Caco-2 (cell line): ENCODE data around the gene AEN. TPM values are rescaled to one million over a fixed set of nuclear protein-coding genes. Genes with fewer than 3 reads are reported as not detected.

Experiments
- BruUV-seq: library from RNA; stranded (reverse); fragments of 400-500 nt; replicated peaks from 2 replicates; lab custom pipeline; 2021; lab: Mats Ljungman, UMichigan
- CTCF ChIA-PET: fragments of 300-600 bp; sonication (Branson Sonifier 250); formaldehyde crosslinking; loops from one replicate; lab custom pipeline; 2022; ENCODE audit warnings: antibody characterized with exemption; lab: Charles Lee
- POLR2A ChIA-PET: fragments of 300-600 bp; sonication (Branson Sonifier 250); formaldehyde crosslinking; loops from one replicate; lab custom pipeline; 2022; ENCODE audit warnings: antibody characterized with exemption; lab: Charles Lee
- DNase-seq, 2 experiments: peaks; one replicate each; pipeline versions ENCODE4 v3.0.0 to v3.0.0-alpha.2; 2020 to 2022
- H3K27me3 ChIP-seq: replicated peaks from 2 replicates; pipeline ENCODE4 v1.6.0; 2011; ENCODE audit warnings: low read length; ENCODE audit not compliant: control insufficient read depth, insufficient read depth
- H3K36me3 ChIP-seq: 2 replicates; pipeline ENCODE4 v1.5.1; 2011; ENCODE audit warnings: low read length; ENCODE audit not compliant: control insufficient read depth, insufficient read depth
- H3K4me1 ChIP-seq: fragments of 250-450 bp; sonication (Bioruptor Pico); 2 replicates; pipeline ENCODE4 v1.5.1; 2020; ENCODE audit warnings: mild to moderate bottlenecking
- H3K4me3 ChIP-seq: 2 replicates; pipeline ENCODE4 v1.5.1; 2011; ENCODE audit warnings: low read depth, mild to moderate bottlenecking, control low read depth, low read length
- H3K9me3 ChIP-seq: fragments of 250-450 bp; sonication (Bioruptor Pico); 2 replicates; pipeline ENCODE4 v1.5.1; 2020; ENCODE audit warnings: mild to moderate bottlenecking, moderate library complexity
- H3K27ac Mint-ChIP-seq: one replicate; pipeline ENCODE4 v1.8.0; 2022; ENCODE audit warnings: mixed read lengths; ENCODE audit not compliant: unreplicated experiment
- H3K27me3 Mint-ChIP-seq: one replicate; pipeline ENCODE4 v1.8.0; 2022; ENCODE audit warnings: mixed read lengths; ENCODE audit not compliant: insufficient read depth, unreplicated experiment
- H3K36me3 Mint-ChIP-seq: one replicate; pipeline ENCODE4 v1.8.0; 2022; ENCODE audit warnings: mild to moderate bottlenecking, mixed read lengths; ENCODE audit not compliant: insufficient read depth, unreplicated experiment
- H3K4me1 Mint-ChIP-seq: one replicate; pipeline ENCODE4 v1.8.0; 2022; ENCODE audit warnings: low read depth, mixed read lengths; ENCODE audit not compliant: unreplicated experiment
- H3K4me3 Mint-ChIP-seq: one replicate; pipeline ENCODE4 v1.8.0; 2022; ENCODE audit warnings: mild to moderate bottlenecking, moderate library complexity, mixed read lengths; ENCODE audit not compliant: unreplicated experiment
- H3K9me3 Mint-ChIP-seq: one replicate; pipeline ENCODE4 v1.8.0; 2022; ENCODE audit warnings: mixed read lengths; ENCODE audit not compliant: unreplicated experiment
- intact Hi-C: fragments of 100-400 bp; cut with micrococcal nuclease; formaldehyde crosslinking; loops from one replicate; pipeline ENCODE4 v1.10.0; 2022; ENCODE audit not compliant: unreplicated experiment
- total RNA-seq: library from RNA; stranded (reverse); gene quantifications from 2 replicates; pipeline ENCODE4 v1.2.3, GENCODE V29; 2022
- TF ChIP-seq, protein P1 (sequence below), 2 experiments: fragments of 200-600 bp in 1 of 2; IDR thresholded peaks; 1 replicate in 1 of 2; 2 replicates in 1 of 2; pipeline versions ENCODE4 v1.5.1 to v1.8.0; 2011 to 2022; ENCODE audit warnings: antibody characterized with exemption in 1 of 2, control low read depth in 1 of 2, inconsistent platforms in 1 of 2, low read depth in 1 of 2, low read length in 1 of 2, mild to moderate bottlenecking in 1 of 2, moderate library complexity in 1 of 2; ENCODE audit not compliant: insufficient read depth in 1 of 2, severe bottlenecking in 1 of 2, unreplicated experiment in 1 of 2

The AEN gene
- total RNA-seq, 1 experiment from 2014 or later, result 33.2 TPM

- no peak overlapping the region for H3K4me3 ChIP-seq
- no peaks in the 10 kb centered on the region for H3K27me3 ChIP-seq
- no peaks in the 10 kb centered on the region for H3K4me1 ChIP-seq
- H3K4me3 Mint-ChIP-seq, result no peak overlapping the region
- no TSS peak for BruUV-seq
- ChIA-PET CTCF (interaction anchor here (1.3 to 1.7 kb wide), 3 partner anchors 11 to 176 kb away, joined by 4 to 9 read pairs (median 4); partner anchors contain the start of gene ISG20), POLR2A (interaction anchor here (0.6 kb wide), 1 partner anchor 20 kb away, joined by 4 read pairs; the partner anchor contains the start of gene ISG20)
- no peak overlapping the region for H3K27ac Mint-ChIP-seq
- no peak for DNase-seq
- TF ChIP-seq, protein P1, sequence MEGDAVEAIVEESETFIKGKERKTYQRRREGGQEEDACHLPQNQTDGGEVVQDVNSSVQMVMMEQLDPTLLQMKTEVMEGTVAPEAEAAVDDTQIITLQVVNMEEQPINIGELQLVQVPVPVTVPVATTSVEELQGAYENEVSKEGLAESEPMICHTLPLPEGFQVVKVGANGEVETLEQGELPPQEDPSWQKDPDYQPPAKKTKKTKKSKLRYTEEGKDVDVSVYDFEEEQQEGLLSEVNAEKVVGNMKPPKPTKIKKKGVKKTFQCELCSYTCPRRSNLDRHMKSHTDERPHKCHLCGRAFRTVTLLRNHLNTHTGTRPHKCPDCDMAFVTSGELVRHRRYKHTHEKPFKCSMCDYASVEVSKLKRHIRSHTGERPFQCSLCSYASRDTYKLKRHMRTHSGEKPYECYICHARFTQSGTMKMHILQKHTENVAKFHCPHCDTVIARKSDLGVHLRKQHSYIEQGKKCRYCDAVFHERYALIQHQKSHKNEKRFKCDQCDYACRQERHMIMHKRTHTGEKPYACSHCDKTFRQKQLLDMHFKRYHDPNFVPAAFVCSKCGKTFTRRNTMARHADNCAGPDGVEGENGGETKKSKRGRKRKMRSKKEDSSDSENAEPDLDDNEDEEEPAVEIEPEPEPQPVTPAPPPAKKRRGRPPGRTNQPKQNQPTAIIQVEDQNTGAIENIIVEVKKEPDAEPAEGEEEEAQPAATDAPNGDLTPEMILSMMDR (IDR thresholded peaks at IDR 0.05; ENCODE audit: insufficient read depth in 1 of 2, low read depth in 1 of 2, low read length in 1 of 2, severe bottlenecking in 1 of 2, unreplicated experiment in 1 of 2), result no peak
- intact Hi-C loops, result loop anchor here (5.0 to 10.0 kb wide), 3 partner anchors 64 to 359 kb away; no protein-coding TSS in a partner anchor
- H3K9me3 Mint-ChIP-seq, result no peaks in the 10 kb centered on the region
- no peaks in the 10 kb centered on the region for H3K36me3 ChIP-seq
- H3K27me3 Mint-ChIP-seq, result peaks cover 7% of the 10 kb centered on the region
- no peaks in the 10 kb centered on the region for H3K9me3 ChIP-seq
- H3K36me3 Mint-ChIP-seq, result peaks cover 6% of the 10 kb centered on the region
- H3K4me1 Mint-ChIP-seq, result no peaks in the 10 kb centered on the region
These were observed 37.2 kb downstream of the AEN start for GRCh38 chr15:88658070-88658965.

- BruUV-seq, result no TSS peak
- Mint-ChIP-seq H3K9me3 (no peaks in the 10 kb centered on the region), H3K36me3 (peaks cover 6% of the 10 kb centered on the region), H3K4me1 (no peaks in the 10 kb centered on the region), H3K27ac (no peak overlapping the region), H3K27me3 (peaks cover 7% of the 10 kb centered on the region), H3K4me3 (no peak overlapping the region)
- no peak for DNase-seq
- H3K4me1 ChIP-seq, result no peaks in the 10 kb centered on the region
- TF ChIP-seq, protein P1 (IDR thresholded peaks at IDR 0.05; ENCODE audit: insufficient read depth in 1 of 2, low read depth in 1 of 2, low read length in 1 of 2, severe bottlenecking in 1 of 2, unreplicated experiment in 1 of 2), result no peak
- no peaks in the 10 kb centered on the region for H3K9me3 ChIP-seq
- H3K27me3 ChIP-seq, result no peaks in the 10 kb centered on the region
- H3K4me3 ChIP-seq, result no peak overlapping the region
- intact Hi-C loops, result loop anchor here (5.0 to 10.0 kb wide), 3 partner anchors 64 to 358 kb away; no protein-coding TSS in a partner anchor
- H3K36me3 ChIP-seq, result no peaks in the 10 kb centered on the region
- ChIA-PET CTCF (interaction anchor here (1.7 kb wide), 1 partner anchor 21 kb away, joined by 4 read pairs; the partner anchor contains the start of gene ISG20), POLR2A (interaction anchor here (0.6 kb wide), 1 partner anchor 21 kb away, joined by 4 read pairs; the partner anchor contains the start of gene ISG20)
These were observed 38.1 kb downstream of the AEN start for GRCh38 chr15:88658972-88659931.
